ENCODE results near the gene RAPGEF1. TPM values are rescaled to one million over a fixed set of nuclear protein-coding genes. Genes with fewer than 3 reads are reported as not detected.

The RAPGEF1 gene
- polyA plus RNA-seq, 1 donor from 2014 or later: 23.6 TPM

DNA sequence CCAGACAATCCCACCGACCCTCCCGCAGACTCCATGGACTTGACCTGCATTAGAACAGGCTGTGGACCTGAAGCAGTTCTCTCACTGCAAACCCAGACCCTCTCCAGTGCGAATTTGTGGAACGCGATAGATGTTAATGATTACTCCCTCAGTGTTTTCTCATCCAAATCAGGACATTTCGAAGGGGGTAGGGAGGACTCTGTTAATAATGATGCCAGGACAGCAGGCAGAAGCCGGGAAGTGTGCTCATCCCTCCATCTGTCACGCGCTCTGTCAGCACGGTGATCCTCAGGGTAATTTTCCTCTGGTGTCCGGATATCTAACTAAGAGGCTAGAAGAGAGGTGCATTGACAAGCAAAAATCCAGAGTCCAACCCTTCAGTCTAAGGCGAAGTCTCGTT is 18.8 kb downstream of the RAPGEF1 start:
- H3K27ac ChIP-seq (ENCODE audit: low read length): no peak overlapping the region
- TF ChIP-seq TAF1 (IDR thresholded peaks at IDR 0.05; ENCODE audit: low read depth): no peak
- no peak for TF ChIP-seq EZH2 (IDR thresholded peaks at IDR 0.05; ENCODE audit: borderline replicate concordance, insufficient read depth, low read length, poor library complexity, severe bottlenecking)
- no peak for TF ChIP-seq RAD21 (conservative IDR thresholded peaks at IDR 0.05)
- TF ChIP-seq EP300 (conservative IDR thresholded peaks at IDR 0.05; ENCODE audit: poor library complexity, severe bottlenecking): no peak
- TF ChIP-seq, protein P1, sequence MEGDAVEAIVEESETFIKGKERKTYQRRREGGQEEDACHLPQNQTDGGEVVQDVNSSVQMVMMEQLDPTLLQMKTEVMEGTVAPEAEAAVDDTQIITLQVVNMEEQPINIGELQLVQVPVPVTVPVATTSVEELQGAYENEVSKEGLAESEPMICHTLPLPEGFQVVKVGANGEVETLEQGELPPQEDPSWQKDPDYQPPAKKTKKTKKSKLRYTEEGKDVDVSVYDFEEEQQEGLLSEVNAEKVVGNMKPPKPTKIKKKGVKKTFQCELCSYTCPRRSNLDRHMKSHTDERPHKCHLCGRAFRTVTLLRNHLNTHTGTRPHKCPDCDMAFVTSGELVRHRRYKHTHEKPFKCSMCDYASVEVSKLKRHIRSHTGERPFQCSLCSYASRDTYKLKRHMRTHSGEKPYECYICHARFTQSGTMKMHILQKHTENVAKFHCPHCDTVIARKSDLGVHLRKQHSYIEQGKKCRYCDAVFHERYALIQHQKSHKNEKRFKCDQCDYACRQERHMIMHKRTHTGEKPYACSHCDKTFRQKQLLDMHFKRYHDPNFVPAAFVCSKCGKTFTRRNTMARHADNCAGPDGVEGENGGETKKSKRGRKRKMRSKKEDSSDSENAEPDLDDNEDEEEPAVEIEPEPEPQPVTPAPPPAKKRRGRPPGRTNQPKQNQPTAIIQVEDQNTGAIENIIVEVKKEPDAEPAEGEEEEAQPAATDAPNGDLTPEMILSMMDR (IDR thresholded peaks at IDR 0.05; ENCODE audit: poor library complexity, severe bottlenecking): no peak
- TF ChIP-seq, protein P2, sequence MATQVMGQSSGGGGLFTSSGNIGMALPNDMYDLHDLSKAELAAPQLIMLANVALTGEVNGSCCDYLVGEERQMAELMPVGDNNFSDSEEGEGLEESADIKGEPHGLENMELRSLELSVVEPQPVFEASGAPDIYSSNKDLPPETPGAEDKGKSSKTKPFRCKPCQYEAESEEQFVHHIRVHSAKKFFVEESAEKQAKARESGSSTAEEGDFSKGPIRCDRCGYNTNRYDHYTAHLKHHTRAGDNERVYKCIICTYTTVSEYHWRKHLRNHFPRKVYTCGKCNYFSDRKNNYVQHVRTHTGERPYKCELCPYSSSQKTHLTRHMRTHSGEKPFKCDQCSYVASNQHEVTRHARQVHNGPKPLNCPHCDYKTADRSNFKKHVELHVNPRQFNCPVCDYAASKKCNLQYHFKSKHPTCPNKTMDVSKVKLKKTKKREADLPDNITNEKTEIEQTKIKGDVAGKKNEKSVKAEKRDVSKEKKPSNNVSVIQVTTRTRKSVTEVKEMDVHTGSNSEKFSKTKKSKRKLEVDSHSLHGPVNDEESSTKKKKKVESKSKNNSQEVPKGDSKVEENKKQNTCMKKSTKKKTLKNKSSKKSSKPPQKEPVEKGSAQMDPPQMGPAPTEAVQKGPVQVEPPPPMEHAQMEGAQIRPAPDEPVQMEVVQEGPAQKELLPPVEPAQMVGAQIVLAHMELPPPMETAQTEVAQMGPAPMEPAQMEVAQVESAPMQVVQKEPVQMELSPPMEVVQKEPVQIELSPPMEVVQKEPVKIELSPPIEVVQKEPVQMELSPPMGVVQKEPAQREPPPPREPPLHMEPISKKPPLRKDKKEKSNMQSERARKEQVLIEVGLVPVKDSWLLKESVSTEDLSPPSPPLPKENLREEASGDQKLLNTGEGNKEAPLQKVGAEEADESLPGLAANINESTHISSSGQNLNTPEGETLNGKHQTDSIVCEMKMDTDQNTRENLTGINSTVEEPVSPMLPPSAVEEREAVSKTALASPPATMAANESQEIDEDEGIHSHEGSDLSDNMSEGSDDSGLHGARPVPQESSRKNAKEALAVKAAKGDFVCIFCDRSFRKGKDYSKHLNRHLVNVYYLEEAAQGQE (IDR thresholded peaks at IDR 0.05; ENCODE audit: borderline replicate concordance): no peak
- TF ChIP-seq POLR2AphosphoS5 (IDR thresholded peaks at IDR 0.05): no peak
- no peaks in the 10 kb centered on the region for H3K9me3 ChIP-seq (ENCODE audit: low read length)
- H3K9ac ChIP-seq (ENCODE audit: low read length): no peak overlapping the region
- no peaks in the 10 kb centered on the region for H3F3A ChIP-seq (ENCODE audit: insufficient read depth, low read length, poor library complexity, severe bottlenecking)
- no peaks in the 10 kb centered on the region for H3K27me3 ChIP-seq (ENCODE audit: insufficient read depth, low read depth, low read length)
- no peaks in the 10 kb centered on the region for H3K9me2 ChIP-seq (ENCODE audit: insufficient read depth, low read length)
- H3K36me3 ChIP-seq (ENCODE audit: insufficient read depth, low read length): no peaks in the 10 kb centered on the region
- no peak overlapping the region for H3K4me3 ChIP-seq (ENCODE audit: low read length)
- no peaks in the 10 kb centered on the region for H4K20me1 ChIP-seq (ENCODE audit: insufficient read depth)
- H2AFZ ChIP-seq (ENCODE audit: low read depth, low read length): no peak overlapping the region
- peaks cover 5% of the 10 kb centered on the region for H3K79me2 ChIP-seq (replicated peaks; ENCODE audit: insufficient read depth, low read length)
- no peak overlapping the region for H3K4me2 ChIP-seq (ENCODE audit: low read length)

DNA sequence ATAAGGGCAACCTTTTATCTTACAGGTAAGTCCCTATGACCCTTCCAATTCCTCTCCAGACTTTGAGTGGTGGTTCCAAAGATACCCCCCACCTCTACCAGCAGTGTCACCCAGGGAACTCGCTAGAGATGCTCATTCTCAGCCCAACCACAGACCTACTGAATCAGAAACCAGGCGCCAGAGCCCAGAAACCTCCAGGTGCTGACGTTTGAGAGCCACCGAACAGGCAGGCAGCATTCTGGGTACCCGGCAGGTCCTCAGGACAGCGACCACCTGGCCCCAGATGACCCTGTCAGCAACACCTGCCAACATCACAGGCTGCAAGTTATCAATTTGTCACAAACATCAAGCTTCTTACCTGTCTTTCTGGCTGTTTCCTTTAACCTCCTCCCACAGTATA is 19.5 kb downstream of the RAPGEF1 start:
- Histone ChIP-seq H3F3A (ENCODE audit: insufficient read depth, low read length, poor library complexity, severe bottlenecking) (no peaks in the 10 kb centered on the region), H3K27ac (ENCODE audit: low read length) (no peak overlapping the region), H3K4me2 (ENCODE audit: low read length) (no peak overlapping the region), H3K9me2 (ENCODE audit: insufficient read depth, low read length) (no peaks in the 10 kb centered on the region), H4K20me1 (ENCODE audit: insufficient read depth) (no peaks in the 10 kb centered on the region), H3K36me3 (ENCODE audit: insufficient read depth, low read length) (no peaks in the 10 kb centered on the region), H3K27me3 (ENCODE audit: insufficient read depth, low read depth, low read length) (no peaks in the 10 kb centered on the region), H3K79me2 (replicated peaks; ENCODE audit: insufficient read depth, low read length) (peaks cover 3% of the 10 kb centered on the region), H2AFZ (ENCODE audit: low read depth, low read length) (no peak overlapping the region), H3K9ac (ENCODE audit: low read length) (no peak overlapping the region), H3K9me3 (ENCODE audit: low read length) (no peaks in the 10 kb centered on the region), H3K4me3 (ENCODE audit: low read length) (no peak overlapping the region)
- no peak for TF ChIP-seq TAF1 (IDR thresholded peaks at IDR 0.05; ENCODE audit: low read depth)
- TF ChIP-seq, protein P1 (IDR thresholded peaks at IDR 0.05; ENCODE audit: poor library complexity, severe bottlenecking): no peak
- TF ChIP-seq EP300 (conservative IDR thresholded peaks at IDR 0.05; ENCODE audit: poor library complexity, severe bottlenecking): no peak
- TF ChIP-seq SMC3 (conservative IDR thresholded peaks at IDR 0.05; ENCODE audit: poor library complexity): no peak
